ENCODE measurements around the gene PCBP2. TPM values are rescaled to one million over a fixed set of nuclear protein-coding genes. Genes with fewer than 3 reads are reported as not detected.

PCBP2 gene
- total and polyA plus RNA-seq, 11 donors = 290 to 642 (median 478) TPM

- Histone ChIP-seq H3K27ac (peak overlapping the region in 1 of 12 donors; percentile 8), H3K27me3 (no peaks in the 10 kb centered on the region), H3K36me3 (peaks cover 0 to 100% (median 100%) of the 10 kb centered on the region in 9 donors), H3K4me3 (no peak overlapping the region), H3K9me3 (no peaks in the 10 kb centered on the region), H3K4me1 (peaks cover 3 to 73% (median 46%) of the 10 kb centered on the region in 12 donors)
- TF ChIP-seq POLR2A (IDR thresholded peaks at IDR 0.05) = no peak
- TF ChIP-seq CTCF (IDR thresholded peaks at IDR 0.05) = no peak
- intact Hi-C loops (cut with DNase I) = no loop called here
- 51 to 67% (median 59%) methylated on average over 2 of the region's 2 CpGs for WGBS, 4 donors
- ATAC-seq (no peak), DNase-seq (no peak)
These were observed 16.0 kb downstream of the PCBP2 start for GRCh38 chr12:53467880-53468279.

- Histone ChIP-seq H3K27ac (no peak overlapping the region), H3K27me3 (no peaks in the 10 kb centered on the region), H3K4me3 (no peak overlapping the region), H3K4me1 (peaks cover 3 to 72% (median 46%) of the 10 kb centered on the region in 12 donors), H3K36me3 (peaks cover 0 to 100% (median 100%) of the 10 kb centered on the region in 9 donors), H3K9me3 (no peaks in the 10 kb centered on the region)
- DNase-seq (no peak), ATAC-seq (no peak)
- WGBS, 4 donors = 35 to 67% (median 56%) methylated on average over 1 of the region's 1 CpG
- TF ChIP-seq POLR2A (IDR thresholded peaks at IDR 0.05) = no peak
- no peak for TF ChIP-seq CTCF (IDR thresholded peaks at IDR 0.05)
- intact Hi-C loops (cut with DNase I) = no loop called here
These were observed 16.4 kb downstream of the PCBP2 start for GRCh38 chr12:53468282-53468681.

GRCh38 chr12:53472056-53472582 lies 20.2 kb downstream of the PCBP2 start:
- DNase-seq (no peak), ATAC-seq (no peak)
- TF ChIP-seq POLR2A (IDR thresholded peaks at IDR 0.05) (no peak), CTCF (IDR thresholded peaks at IDR 0.05) (no peak)
- H3K4me3 ChIP-seq = no peak overlapping the region
- H3K9me3 ChIP-seq = no peaks in the 10 kb centered on the region
- no peaks in the 10 kb centered on the region for H3K27me3 ChIP-seq
- no peak overlapping the region for H3K27ac ChIP-seq
- intact Hi-C loops (cut with DNase I) = no loop called here
- WGBS, 4 donors = 74 to 82% (median 77%) methylated on average over 1 of the region's 1 CpG
- peaks cover 0 to 100% (median 100%) of the 10 kb centered on the region in 9 donors for H3K36me3 ChIP-seq
- H3K4me1 ChIP-seq = peaks cover 3 to 75% (median 55%) of the 10 kb centered on the region in 12 donors

- WGBS, 4 donors = 65 to 74% (median 69%) methylated on average over 2 of the region's 2 CpGs
- no peak for DNase-seq
- no peaks in the 10 kb centered on the region for H3K9me3 ChIP-seq
- H3K27me3 ChIP-seq = no peaks in the 10 kb centered on the region
- peak overlapping the region in 2 of 12 donors; percentile 6 to 9 for H3K27ac ChIP-seq
- no peak overlapping the region for H3K4me3 ChIP-seq
- peaks cover 0 to 100% (median 100%) of the 10 kb centered on the region in 9 donors for H3K36me3 ChIP-seq
- intact Hi-C loops (cut with DNase I) = loop anchor here in 1 of 10 donors (2.0 kb wide), 1 partner anchor 15 kb away; no protein-coding TSS in a partner anchor
- H3K4me1 ChIP-seq = peaks cover 3 to 82% (median 59%) of the 10 kb centered on the region in 12 donors
- TF ChIP-seq CTCF (IDR thresholded peaks at IDR 0.05) = no peak
- no peak for TF ChIP-seq POLR2A (IDR thresholded peaks at IDR 0.05)
- no peak for ATAC-seq
These were observed 22.2 kb downstream of the PCBP2 start for GRCh38 chr12:53474077-53474476.
